HG02571 (cell line): ENCODE measurements around the gene OSTN.
"Not testable (repeated sequence)": the region's sequence is repeated elsewhere in the genome, so short reads cannot be mapped to it uniquely, and the experiment has no call there.

Experiments used
- ATAC-seq: cut with Tn5 transposase; IDR thresholded peaks from one replicate; pipeline ENCODE4 v1.9.1; 2021; ENCODE audit warnings: mild to moderate bottlenecking, moderate library complexity; ENCODE audit not compliant: unreplicated experiment

The OSTN gene

GRCh38 chr3:191198932-191199331, at the start of gene OSTN:
OSTN (plus strand) TSS chr3:191199241; CDS start chr3:191212533, 13,292 bp downstream.
- no peak for ATAC-seq

DNA sequence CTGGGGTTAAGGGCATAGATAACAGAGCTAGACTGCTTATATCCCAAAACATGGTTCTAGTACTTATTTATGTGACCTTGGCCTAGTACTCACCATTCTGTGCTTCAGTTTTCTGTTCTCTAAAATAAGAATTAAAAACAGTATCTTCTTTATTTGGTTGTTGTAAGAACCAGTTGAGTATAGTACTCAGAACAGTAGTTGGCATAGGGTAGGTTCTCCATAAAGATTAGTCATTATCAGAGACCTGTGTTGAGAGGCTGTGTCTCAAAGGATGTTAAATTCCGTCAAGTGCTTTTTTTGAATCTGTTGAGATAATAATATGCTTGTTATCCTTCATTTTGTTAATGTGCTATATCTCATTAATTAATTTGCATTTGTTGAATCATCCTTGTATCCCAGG, 47.4 kb upstream of the OSTN start:
- no peak for ATAC-seq

- no peak for ATAC-seq
These were observed 44.2 kb upstream of the OSTN start for GRCh38 chr3:191154827-191155226.

GRCh38 chr3:191158247-191158646, 40.8 kb upstream of the OSTN start:
- ATAC-seq, result no peak

DNA sequence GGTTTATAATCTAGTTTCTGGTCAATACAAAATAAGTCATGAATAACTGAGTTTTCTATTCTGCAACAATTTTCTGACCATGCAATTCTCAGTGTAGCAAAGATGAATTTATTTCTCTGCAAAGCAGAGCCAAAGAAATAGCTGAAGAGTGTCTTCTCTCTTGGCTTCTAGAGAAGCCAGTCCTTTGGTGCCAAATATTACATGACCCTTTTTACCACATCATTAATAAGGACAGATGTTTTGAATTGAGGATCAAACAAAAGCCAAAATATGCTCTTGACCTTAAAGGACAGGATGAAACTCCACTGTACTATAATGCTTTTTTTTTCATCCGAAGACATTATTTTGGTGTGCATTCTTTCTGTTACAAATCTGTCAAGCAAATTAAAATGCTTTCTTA, 40.2 kb upstream of the OSTN start:
- no peak for ATAC-seq

GRCh38 chr3:191165802-191166201, 33.2 kb upstream of the OSTN start:
- ATAC-seq, result no peak

DNA sequence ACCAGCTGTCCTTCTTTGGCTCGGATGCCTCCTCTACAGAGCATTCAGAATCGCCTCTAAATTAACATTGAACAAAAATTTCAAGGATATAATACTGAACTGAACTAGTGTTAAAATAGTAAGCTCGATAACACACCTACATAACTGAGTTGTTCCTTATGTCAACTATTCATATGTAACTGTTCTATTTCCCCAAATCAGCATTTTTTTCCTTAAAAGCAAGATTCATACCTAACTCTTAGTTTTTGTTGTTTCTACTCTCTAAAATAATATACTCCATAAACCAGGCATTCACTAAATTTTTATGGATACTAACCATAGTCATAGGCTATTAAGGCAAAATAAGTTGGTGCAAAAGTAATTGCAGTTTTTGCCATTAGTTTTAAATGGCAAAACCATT, 32.7 kb upstream of the OSTN start:
- ATAC-seq, result no peak

DNA sequence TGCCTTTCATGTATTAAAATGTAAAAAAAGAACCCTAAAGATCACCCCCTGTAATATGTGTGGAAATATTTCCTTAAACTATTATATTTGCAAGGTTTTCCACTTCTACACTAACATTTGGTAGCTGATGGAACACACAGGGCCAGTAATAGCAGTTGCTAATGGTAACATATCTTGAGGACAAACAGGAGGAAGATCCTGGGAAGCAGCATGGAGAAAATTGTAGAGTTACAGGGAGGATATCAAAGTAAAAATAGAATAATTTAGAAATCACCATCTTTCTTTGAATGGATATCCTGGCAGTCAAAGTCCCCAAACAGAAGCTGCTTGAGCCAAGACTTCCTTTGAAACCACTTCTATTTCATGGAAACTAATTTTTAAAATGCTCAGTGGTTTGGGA, 29.5 kb upstream of the OSTN start:
- ATAC-seq, result no peak

DNA sequence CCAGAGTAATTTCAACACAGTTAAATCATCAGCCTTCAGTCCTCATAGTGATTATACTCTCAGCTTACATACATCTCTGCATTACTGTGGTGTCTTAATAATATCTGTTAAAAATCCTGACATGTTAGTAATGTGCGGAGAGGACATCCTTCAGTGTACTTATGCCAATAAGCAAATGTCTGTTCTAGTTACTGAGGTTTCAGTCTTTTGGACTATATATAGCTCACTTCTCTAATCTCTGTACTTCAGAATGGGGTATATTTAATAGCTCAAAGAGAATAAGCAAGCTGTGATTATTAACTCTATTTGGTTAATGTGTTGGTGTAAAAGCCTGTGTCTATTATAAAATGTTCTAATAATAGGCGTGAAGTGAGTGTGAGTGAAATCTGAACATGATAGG, 28.9 kb upstream of the OSTN start:
- no peak for ATAC-seq

DNA sequence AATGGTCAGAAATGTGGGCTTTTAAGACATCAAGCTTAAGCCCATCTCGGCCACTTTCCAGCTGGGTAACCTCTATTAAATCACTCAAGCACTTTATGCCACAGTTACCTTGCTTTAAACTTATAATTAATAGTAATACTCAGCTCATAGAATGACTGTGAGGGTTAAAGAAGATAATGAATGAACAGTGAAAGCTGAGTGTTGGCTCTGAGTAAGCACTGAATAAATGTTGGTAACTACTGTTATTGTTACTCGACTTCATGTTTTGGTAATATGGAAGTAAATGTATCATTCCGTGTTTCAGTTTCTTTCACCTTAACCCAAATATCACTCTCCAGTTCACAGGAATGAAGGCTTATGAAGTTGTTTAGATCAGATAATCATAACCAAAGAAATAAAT, 23.9 kb upstream of the OSTN start:
- ATAC-seq, result no peak

GRCh38 chr3:191176038-191176785, 22.8 kb upstream of the OSTN start:
- no peak for ATAC-seq

- ATAC-seq, result not testable (repeated sequence)
These were observed 13.7 kb upstream of the OSTN start for GRCh38 chr3:191185382-191185781.

DNA sequence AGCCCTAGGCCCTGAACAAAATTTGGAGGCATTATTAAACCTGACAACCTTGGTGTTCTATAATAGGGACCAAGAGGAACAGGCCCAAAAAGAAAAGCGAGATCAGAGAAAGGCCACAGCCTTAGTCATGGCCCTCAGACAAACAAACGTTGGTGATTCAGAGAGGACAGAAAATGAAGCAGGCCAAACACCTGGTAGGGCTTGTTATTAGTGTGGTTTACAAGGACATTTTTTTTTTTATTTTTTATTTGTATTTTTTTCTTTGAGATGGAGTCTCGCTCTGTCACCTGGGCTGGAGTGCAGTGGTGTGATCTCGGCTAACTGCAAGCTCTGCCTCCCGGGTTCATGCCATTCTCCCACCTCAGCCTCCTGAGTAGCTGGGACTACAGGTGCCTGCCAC, 10.8 kb upstream of the OSTN start:
- ATAC-seq, result not testable (repeated sequence)

DNA sequence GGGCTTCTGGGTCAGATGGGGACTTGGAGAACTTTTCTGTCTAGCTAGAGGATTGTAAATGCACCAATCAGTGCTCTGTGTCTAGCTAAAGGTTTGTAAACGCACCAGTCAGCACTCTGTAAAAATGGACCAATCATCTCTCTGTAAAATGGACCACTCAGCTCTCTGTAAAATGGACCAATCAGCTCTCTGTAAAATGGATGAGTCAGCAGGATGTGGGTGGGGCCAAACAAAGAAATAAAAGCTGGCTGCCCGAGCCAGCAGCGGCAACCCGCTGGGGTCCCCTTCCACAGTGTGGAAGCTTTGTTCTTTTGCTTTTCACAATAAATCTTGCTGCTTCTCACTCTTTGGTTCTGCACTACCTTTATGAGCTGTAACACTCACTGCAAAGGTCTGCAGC, 6.8 kb upstream of the OSTN start:
- ATAC-seq, result not testable (repeated sequence)

- no peak for ATAC-seq
These were observed 6.1 kb upstream of the OSTN start for GRCh38 chr3:191192941-191193340.

GRCh38 chr3:191197761-191198306, 1.2 kb upstream of the OSTN start:
- ATAC-seq, result no peak

DNA sequence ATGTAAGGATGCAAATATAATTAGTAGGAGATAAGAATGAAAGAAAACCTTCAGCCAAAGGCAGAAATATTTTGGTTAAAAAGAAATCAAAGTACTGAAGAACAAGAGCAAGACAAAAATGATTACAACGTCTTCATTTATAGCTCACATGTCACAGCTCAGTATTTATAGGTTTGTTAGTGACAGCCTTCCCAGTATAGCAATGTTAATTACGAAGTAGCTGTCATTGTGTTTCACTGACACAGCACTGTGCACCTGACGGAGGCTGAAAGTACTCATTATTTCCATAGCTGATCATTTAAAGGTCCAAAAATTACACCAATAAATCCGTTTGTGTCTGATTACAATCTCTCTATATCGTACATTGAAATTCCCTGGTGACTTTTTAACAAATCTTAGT, 561 bp upstream of the OSTN start:
- ATAC-seq, result no peak

DNA sequence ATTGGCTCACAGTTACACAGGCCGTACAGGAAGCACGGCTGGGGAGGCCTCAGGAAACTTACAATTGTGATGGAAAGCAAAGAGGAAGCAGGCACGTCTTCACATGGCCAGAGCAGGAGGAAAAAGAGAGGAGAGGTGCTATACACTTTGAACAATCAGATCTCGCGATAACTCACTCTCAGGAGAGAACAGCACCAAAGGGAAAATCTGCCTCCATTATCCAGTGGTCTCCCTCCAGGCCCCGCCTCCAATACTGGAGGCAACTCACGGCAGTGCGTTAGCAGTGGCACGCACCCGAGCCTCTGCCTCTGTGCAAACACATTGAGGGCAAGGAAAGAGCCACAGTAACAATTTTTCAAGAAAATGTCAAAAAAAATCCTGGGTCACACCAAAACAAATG, 11.0 kb downstream of the OSTN start:
- ATAC-seq, result no peak

GRCh38 chr3:191216510-191216909, 17.5 kb downstream of the OSTN start:
- ATAC-seq, result no peak

DNA sequence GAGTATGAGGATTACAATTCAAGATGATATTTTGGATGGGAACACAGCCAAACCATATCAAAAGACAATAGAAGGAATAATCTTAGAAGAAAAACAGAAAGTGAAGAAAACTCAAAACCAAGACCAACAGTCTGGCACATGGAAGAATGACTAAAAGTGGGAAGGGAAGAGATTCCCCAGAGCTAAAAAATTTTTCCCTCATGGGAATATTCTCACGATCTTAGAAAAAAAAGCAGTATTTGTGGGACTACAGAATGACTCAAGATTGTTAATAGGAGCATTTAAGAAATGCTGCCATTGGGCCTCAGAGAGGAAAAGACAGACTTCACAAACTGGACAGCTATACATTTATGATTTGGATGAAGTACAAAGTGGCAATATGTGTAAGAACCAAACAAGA, 18.3 kb downstream of the OSTN start:
- ATAC-seq, result no peak

- ATAC-seq, result no peak
These were observed 21.9 kb downstream of the OSTN start for GRCh38 chr3:191220908-191221307.

DNA sequence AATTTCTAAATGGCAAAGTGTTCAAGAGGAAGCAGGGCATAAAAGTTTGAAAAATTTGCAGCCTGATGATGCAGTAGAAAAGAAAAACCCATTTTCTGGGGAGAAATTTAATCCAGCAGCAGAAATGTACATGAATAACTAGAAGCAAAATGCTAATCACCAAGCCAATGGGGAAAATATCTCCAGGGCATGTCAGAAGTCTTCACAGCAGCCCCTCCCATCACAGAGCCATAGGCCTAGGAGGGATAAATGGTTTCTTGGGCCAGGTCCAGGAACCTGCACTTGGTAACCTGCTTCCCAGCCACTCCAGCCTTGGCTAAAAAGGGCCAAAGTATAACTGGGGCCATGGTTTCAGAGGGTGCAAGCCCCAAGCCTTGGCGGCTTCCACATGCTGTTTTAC, 22.6 kb downstream of the OSTN start:
- ATAC-seq, result no peak

GRCh38 chr3:191227541-191227940, 28.5 kb downstream of the OSTN start:
- no peak for ATAC-seq
